ENCODE results near the gene MAPRE2.

- TF ChIP-seq CTCF (IDR thresholded peaks at IDR 0.05): no peak
- no peak for TF ChIP-seq POLR2A (IDR thresholded peaks at IDR 0.05)
Observed at GRCh38 chr18:35061804-35062203, 20.6 kb downstream of the MAPRE2 start.

All from heart left ventricle (tissue), 13 donors.